HEK293 (cell line): ENCODE data around the gene SIGLEC1.
A peak's percentile ranks its signal among the peaks of the same experiment; 100 is the strongest.

Experiments
- CTCF ChIA-PET: fragments of 350-600 bp; formaldehyde crosslinking; extraction: SDS; loops from one replicate; lab custom pipeline; 2021; ENCODE audit warnings: antibody characterized with exemption; lab: Yijun Ruan, JAX
- POLR2A ChIA-PET: fragments of 300-600 bp; formaldehyde crosslinking; extraction: SDS; loops from one replicate; lab custom pipeline; 2020; ENCODE audit warnings: antibody characterized with exemption, inconsistent platforms; lab: Yijun Ruan, JAX
- H3K27ac ChIP-seq: fragments of 200-500 bp; sonication (Bioruptor generic); 2 replicates; pipeline ENCODE4 v1.5.1; 2014; ENCODE audit warnings: low read depth, low read length, control low read depth, inconsistent platforms; ENCODE audit errors: extremely low read depth
- H3K36me3 ChIP-seq, 2 experiments: fragments of 200-500 bp in 1 of 2; sonication (Bioruptor generic) in 1 of 2; 1 replicate in 1 of 2; 2 replicates in 1 of 2; pipeline ENCODE4 v1.5.1; 2014 to 2017; ENCODE audit warnings: inconsistent platforms in 2 of 2, low read length in 2 of 2; ENCODE audit not compliant: control insufficient read depth in 2 of 2, insufficient read depth in 1 of 2
- H3K4me1 ChIP-seq: fragments of 200-500 bp; sonication (Bioruptor generic); 2 replicates; pipeline ENCODE4 v1.5.1; 2014; ENCODE audit warnings: mild to moderate bottlenecking, low read length, inconsistent platforms; ENCODE audit not compliant: control insufficient read depth, insufficient read depth
- H3K4me3 ChIP-seq: 2 replicates; pipeline ENCODE4 v1.5.1; 2011; ENCODE audit warnings: low read depth, mild to moderate bottlenecking, control low read depth, low read length, moderate library complexity
- H3K9me3 ChIP-seq: fragments of 200-500 bp; sonication (Bioruptor generic); 2 replicates; pipeline ENCODE4 v1.5.1; 2014; ENCODE audit warnings: low read depth, low read length, inconsistent platforms; ENCODE audit not compliant: control insufficient read depth, insufficient read depth
- INSM2 ChIP-seq: fragments of 450-650 bp; formaldehyde crosslinking; IDR thresholded peaks from 2 replicates; pipeline ENCODE4 v1.5.1; 2016; ENCODE audit warnings: missing biosample characterization, missing genetic modification characterization
- KLF1 ChIP-seq: fragments of 450-650 bp; formaldehyde crosslinking; IDR thresholded peaks from 2 replicates; pipeline ENCODE4 v1.5.1; 2016; ENCODE audit warnings: missing biosample characterization, missing genetic modification characterization
- KLF8 ChIP-seq: fragments of 450-650 bp; formaldehyde crosslinking; IDR thresholded peaks from 2 replicates; pipeline ENCODE4 v1.5.1; 2016; ENCODE audit warnings: missing biosample characterization, missing genetic modification characterization
- PBX3 ChIP-seq: sonication (generic); formaldehyde crosslinking; IDR thresholded peaks from 2 replicates; pipeline ENCODE4 v1.8.1; 2022; ENCODE audit warnings: mild to moderate bottlenecking, moderate library complexity, missing genetic modification reagents
- PRDM10 ChIP-seq: fragments of 450-650 bp; formaldehyde crosslinking; IDR thresholded peaks from 2 replicates; pipeline ENCODE4 v1.5.1; 2016; ENCODE audit warnings: missing biosample characterization, missing genetic modification characterization
- SP7 ChIP-seq: fragments of 450-650 bp; formaldehyde crosslinking; IDR thresholded peaks from 2 replicates; pipeline ENCODE4 v1.5.1; 2016; ENCODE audit warnings: missing biosample characterization, missing genetic modification characterization
- TCF7L2 ChIP-seq: IDR thresholded peaks from 2 replicates; pipeline ENCODE4 v1.6.1; 2011; ENCODE audit warnings: low read depth, mild to moderate bottlenecking, inconsistent platforms, low read length, moderate library complexity, borderline replicate concordance
- TRIM28 ChIP-seq: IDR thresholded peaks from 2 replicates; pipeline ENCODE4 v1.6.1; 2011; ENCODE audit warnings: low read length, control low read depth, borderline replicate concordance
- ZNF146 ChIP-seq: fragments of 450-650 bp; formaldehyde crosslinking; IDR thresholded peaks from 2 replicates; pipeline ENCODE4 v1.5.1; 2016; ENCODE audit warnings: missing biosample characterization, missing genetic modification characterization
- ZNF266 ChIP-seq: fragments of 450-650 bp; formaldehyde crosslinking; IDR thresholded peaks from 2 replicates; pipeline ENCODE4 v1.5.1; 2016; ENCODE audit warnings: missing biosample characterization, missing genetic modification characterization, low read depth
- ZNF423 ChIP-seq: fragments of 450-650 bp; formaldehyde crosslinking; IDR thresholded peaks from 2 replicates; pipeline ENCODE4 v1.5.1; 2016; ENCODE audit warnings: missing biosample characterization, missing genetic modification characterization
- ZNF513 ChIP-seq: fragments of 450-650 bp; IDR thresholded peaks from 2 replicates; pipeline ENCODE4 v1.5.1; 2018; ENCODE audit warnings: missing biosample characterization, missing genetic modification characterization
- ZNF518A ChIP-seq: fragments of 450-650 bp; formaldehyde crosslinking; conservative IDR thresholded peaks from 2 replicates; pipeline ENCODE4 v1.5.1; 2016; ENCODE audit warnings: low read depth, missing biosample characterization, missing genetic modification characterization
- ZNF521 ChIP-seq: fragments of 450-650 bp; formaldehyde crosslinking; IDR thresholded peaks from 2 replicates; pipeline ENCODE4 v1.5.1; 2017; ENCODE audit warnings: missing biosample characterization, mild to moderate bottlenecking, missing genetic modification characterization
- ZNF530 ChIP-seq: fragments of 450-650 bp; formaldehyde crosslinking; IDR thresholded peaks from 2 replicates; pipeline ENCODE4 v1.5.1; 2016; ENCODE audit warnings: low read depth, missing biosample characterization, missing genetic modification characterization
- ZNF555 ChIP-seq: fragments of 450-650 bp; formaldehyde crosslinking; conservative IDR thresholded peaks from 2 replicates; pipeline ENCODE4 v1.5.1; 2017; ENCODE audit warnings: missing biosample characterization, mild to moderate bottlenecking, missing genetic modification characterization, inconsistent platforms
- ZNF621 ChIP-seq: fragments of 450-650 bp; formaldehyde crosslinking; IDR thresholded peaks from 2 replicates; pipeline ENCODE4 v1.5.1; 2017; ENCODE audit warnings: missing biosample characterization, missing genetic modification characterization
- ZSCAN18 ChIP-seq: fragments of 450-650 bp; formaldehyde crosslinking; IDR thresholded peaks from 2 replicates; pipeline ENCODE4 v1.5.1; 2016; ENCODE audit warnings: missing biosample characterization, missing genetic modification characterization

The SIGLEC1 gene

GRCh38 chr20:3751675-3752385 is 39.4 kb upstream of the SIGLEC1 start (continued):
- TF ChIP-seq ZNF423 (tag by site-specific recombination), result no peak
- TF ChIP-seq TRIM28, result no peak
- TF ChIP-seq ZNF555 (tag by site-specific recombination), result no peak
- no peak for TF ChIP-seq PBX3 (CRISPR knock-in tag)
- no peak for TF ChIP-seq ZSCAN18 (tag by site-specific recombination)

- Histone ChIP-seq H3K9me3 (no peaks in the 10 kb centered on the region), H3K36me3 (peaks cover 0 to 37% of the 10 kb centered on the region in 2 experiments; a peak in 1 of 3 replicates), H3K4me1 (peaks cover 4% of the 10 kb centered on the region; the same call in 1 of the 2 replicates), H3K27ac (no peak overlapping the region), H3K4me3 (peak overlapping the region; percentile 30)
- TF ChIP-seq ZNF530 (tag by site-specific recombination) (no peak), SP7 (tag by site-specific recombination) (no peak), TCF7L2 (no peak), ZNF146 (tag by site-specific recombination) (no peak), INSM2 (tag by site-specific recombination) (no peak), ZNF518A (tag by site-specific recombination) (no peak), ZNF521 (tag by site-specific recombination) (no peak), ZNF266 (tag by site-specific recombination) (no peak), ZNF513 (tag by site-specific recombination) (no peak), KLF8 (tag by site-specific recombination) (no peak), KLF1 (tag by site-specific recombination) (no peak), ZNF621 (no peak), PRDM10 (tag by site-specific recombination) (no peak), TRIM28 (no peak)
- ChIA-PET CTCF (interaction anchor here (0.6 to 9.8 kb wide), 15 partner anchors 11 to 238 kb away, joined by 3 to 133 read pairs (median 5); partner anchors contain the start of gene ADISSP), POLR2A (interaction anchor here (0.5 to 3.2 kb wide), 5 partner anchors 14 to 128 kb away, joined by 3 to 17 read pairs (median 4); partner anchors contain the start of genes ADISSP, AP5S1 and CDC25B)
Observed at GRCh38 chr20:3751305-3751674, 38.9 kb upstream of the SIGLEC1 start.
